IPS-18a (cell line): ENCODE results near the gene GIGYF2.
"Not testable (repeated sequence)": the region's sequence is repeated elsewhere in the genome, so short reads cannot be mapped to it uniquely, and the experiment has no call there.

ENCODE experiments used
- H3K27ac ChIP-seq: one replicate; pipeline ENCODE4 v1.5.1; 2013; ENCODE audit warnings: low read length
- H3K27me3 ChIP-seq: one replicate; pipeline ENCODE4 v1.6.1; 2013; ENCODE audit warnings: mild to moderate bottlenecking, low read length; ENCODE audit not compliant: control insufficient read depth, insufficient read depth
- H3K36me3 ChIP-seq: one replicate; pipeline ENCODE4 v1.6.1; 2013; ENCODE audit warnings: low read depth, low read length; ENCODE audit not compliant: control insufficient read depth
- H3K4me1 ChIP-seq: one replicate; pipeline ENCODE4 v1.6.1; 2013; ENCODE audit warnings: low read depth, low read length; ENCODE audit not compliant: control insufficient read depth
- H3K4me3 ChIP-seq: one replicate; pipeline ENCODE4 v1.5.1; 2013; ENCODE audit warnings: low read length
- H3K9ac ChIP-seq: one replicate; pipeline ENCODE4 v1.6.1; 2013; ENCODE audit warnings: mild to moderate bottlenecking, low read length, moderate library complexity
- H3K9me3 ChIP-seq: one replicate; pipeline ENCODE4 v1.6.1; 2013; ENCODE audit warnings: low read depth, low read length; ENCODE audit not compliant: control insufficient read depth

The GIGYF2 gene

GRCh38 chr2:232898592-232899543 lies 201.7 kb downstream of the GIGYF2 start:
- H3K27ac ChIP-seq, result no peak overlapping the region
- peaks cover 12% of the 10 kb centered on the region for H3K27me3 ChIP-seq
- H3K36me3 ChIP-seq, result no peaks in the 10 kb centered on the region
- H3K4me1 ChIP-seq, result peaks cover 9% of the 10 kb centered on the region
- H3K4me3 ChIP-seq, result no peak overlapping the region
- no peak overlapping the region for H3K9ac ChIP-seq
- H3K9me3 ChIP-seq, result no peaks in the 10 kb centered on the region

GRCh38 chr2:232900811-232901735 lies 203.9 kb downstream of the GIGYF2 start:
- Histone ChIP-seq H3K27ac (no peak overlapping the region), H3K4me1 (peaks cover 9% of the 10 kb centered on the region), H3K9me3 (no peaks in the 10 kb centered on the region), H3K36me3 (no peaks in the 10 kb centered on the region), H3K4me3 (no peak overlapping the region), H3K27me3 (peaks cover 12% of the 10 kb centered on the region), H3K9ac (no peak overlapping the region)

GRCh38 chr2:232901736-232902578 lies 204.8 kb downstream of the GIGYF2 start:
- H3K9ac ChIP-seq, result no peak overlapping the region
- no peaks in the 10 kb centered on the region for H3K36me3 ChIP-seq
- peaks cover 12% of the 10 kb centered on the region for H3K27me3 ChIP-seq
- no peaks in the 10 kb centered on the region for H3K9me3 ChIP-seq
- no peak overlapping the region for H3K4me3 ChIP-seq
- H3K4me1 ChIP-seq, result peaks cover 9% of the 10 kb centered on the region
- no peak overlapping the region for H3K27ac ChIP-seq

- Histone ChIP-seq H3K9me3 (no peaks in the 10 kb centered on the region), H3K27ac (no peak overlapping the region), H3K9ac (no peak overlapping the region), H3K27me3 (peaks cover 12% of the 10 kb centered on the region), H3K4me1 (peaks cover 12% of the 10 kb centered on the region), H3K36me3 (no peaks in the 10 kb centered on the region), H3K4me3 (no peak overlapping the region)
These were observed 206.9 kb downstream of the GIGYF2 start for GRCh38 chr2:232903989-232904388.

- not testable (repeated sequence) for H3K36me3 ChIP-seq, H3K9ac ChIP-seq, H3K4me1 ChIP-seq, H3K9me3 ChIP-seq, H3K27ac ChIP-seq, H3K27me3 ChIP-seq, H3K4me3 ChIP-seq
These were observed 210.0 kb downstream of the GIGYF2 start for GRCh38 chr2:232906867-232907717.

- not testable (repeated sequence) for H3K4me3 ChIP-seq, H3K9me3 ChIP-seq, H3K27me3 ChIP-seq, H3K4me1 ChIP-seq, H3K36me3 ChIP-seq, H3K27ac ChIP-seq, H3K9ac ChIP-seq
These were observed 210.6 kb downstream of the GIGYF2 start for GRCh38 chr2:232907718-232908085.

- no peaks in the 10 kb centered on the region for H3K27me3 ChIP-seq
- H3K9ac ChIP-seq, result no peak overlapping the region
- peaks cover 3% of the 10 kb centered on the region for H3K4me1 ChIP-seq
- H3K9me3 ChIP-seq, result no peaks in the 10 kb centered on the region
- H3K27ac ChIP-seq, result no peak overlapping the region
- H3K36me3 ChIP-seq, result no peaks in the 10 kb centered on the region
- no peak overlapping the region for H3K4me3 ChIP-seq
These were observed 211.6 kb downstream of the GIGYF2 start for GRCh38 chr2:232908695-232909094.
